ENCODE measurements around the gene UBALD2. TPM values are rescaled to one million over a fixed set of nuclear protein-coding genes. Genes with fewer than 3 reads are reported as not detected.
"Not testable (repeated sequence)": the region's sequence is repeated elsewhere in the genome, so short reads cannot be mapped to it uniquely, and the experiment has no call there.

UBALD2 gene
- total RNA-seq, 1 experiment from 2014 or later = 109 TPM

GRCh38 chr17:76223802-76224201 is 41.3 kb upstream of the UBALD2 start:
- Mint-ChIP-seq H3K27ac (ENCODE audit: low read depth, unreplicated experiment) (no peak overlapping the region), H3K36me3 (ENCODE audit: insufficient read depth, unreplicated experiment) (no peaks in the 10 kb centered on the region), H3K4me3 (ENCODE audit: unreplicated experiment) (no peak overlapping the region), H3K27me3 (ENCODE audit: insufficient read depth, unreplicated experiment) (peaks cover 12% of the 10 kb centered on the region), H3K4me1 (ENCODE audit: insufficient read depth, unreplicated experiment) (no peaks in the 10 kb centered on the region), H3K9me3 (ENCODE audit: unreplicated experiment) (no peaks in the 10 kb centered on the region)
- intact Hi-C loops (cut with micrococcal nuclease) = no loop called here
- BruUV-seq (replicated peaks) = no TSS peak
- DNase-seq (ENCODE audit: unreplicated experiment) = no peak
- CTCF ChIA-PET = no interaction called here
- POLR2A ChIA-PET = interaction anchor here (0.8 kb wide), 1 partner anchor 10 kb away, joined by 3 read pairs; no protein-coding TSS in a partner anchor
- no peak for TF ChIP-seq CTCF (IDR thresholded peaks at IDR 0.05; ENCODE audit: unreplicated experiment)

GRCh38 chr17:76225373-76226086 is 39.6 kb upstream of the UBALD2 start:
- H3K4me3 Mint-ChIP-seq (ENCODE audit: unreplicated experiment); H3K27ac Mint-ChIP-seq (ENCODE audit: low read depth, unreplicated experiment); H3K36me3 Mint-ChIP-seq (ENCODE audit: insufficient read depth, unreplicated experiment); intact Hi-C loops (cut with micrococcal nuclease); H3K9me3 Mint-ChIP-seq (ENCODE audit: unreplicated experiment); DNase-seq (ENCODE audit: unreplicated experiment); BruUV-seq (replicated peaks); POLR2A ChIA-PET; H3K4me1 Mint-ChIP-seq (ENCODE audit: insufficient read depth, unreplicated experiment): not testable (repeated sequence)
- CTCF ChIA-PET = interaction anchor here (0.6 kb wide), 1 partner anchor 1333 kb away, joined by 3 read pairs; no protein-coding TSS in a partner anchor
- peaks cover 26% of the 10 kb centered on the region for H3K27me3 Mint-ChIP-seq (ENCODE audit: insufficient read depth, unreplicated experiment)

- DNase-seq (ENCODE audit: unreplicated experiment); BruUV-seq (replicated peaks); H3K9me3 Mint-ChIP-seq (ENCODE audit: unreplicated experiment); intact Hi-C loops (cut with micrococcal nuclease); H3K36me3 Mint-ChIP-seq (ENCODE audit: insufficient read depth, unreplicated experiment); POLR2A ChIA-PET; CTCF ChIA-PET; H3K4me1 Mint-ChIP-seq (ENCODE audit: insufficient read depth, unreplicated experiment); H3K27ac Mint-ChIP-seq (ENCODE audit: low read depth, unreplicated experiment); H3K4me3 Mint-ChIP-seq (ENCODE audit: unreplicated experiment): not testable (repeated sequence)
- H3K27me3 Mint-ChIP-seq (ENCODE audit: insufficient read depth, unreplicated experiment) = peaks cover 26% of the 10 kb centered on the region
These were observed 38.4 kb upstream of the UBALD2 start for GRCh38 chr17:76226749-76227148.

GRCh38 chr17:76232342-76232741 is 32.8 kb upstream of the UBALD2 start:
- no peaks in the 10 kb centered on the region for H3K36me3 Mint-ChIP-seq (ENCODE audit: insufficient read depth, unreplicated experiment)
- no peaks in the 10 kb centered on the region for H3K9me3 Mint-ChIP-seq (ENCODE audit: unreplicated experiment)
- intact Hi-C loops (cut with micrococcal nuclease) = no loop called here
- no peaks in the 10 kb centered on the region for H3K4me1 Mint-ChIP-seq (ENCODE audit: insufficient read depth, unreplicated experiment)
- H3K27ac Mint-ChIP-seq (ENCODE audit: low read depth, unreplicated experiment) = no peak overlapping the region
- no peak overlapping the region for H3K4me3 Mint-ChIP-seq (ENCODE audit: unreplicated experiment)
- peaks cover 26% of the 10 kb centered on the region for H3K27me3 Mint-ChIP-seq (ENCODE audit: insufficient read depth, unreplicated experiment)
- no TSS peak for BruUV-seq (replicated peaks)
- peak; percentile 58 for DNase-seq (ENCODE audit: unreplicated experiment)
- CTCF ChIA-PET = interaction anchor here (0.6 kb wide), 1 partner anchor 273 kb away, joined by 3 read pairs; no protein-coding TSS in a partner anchor
- POLR2A ChIA-PET = no interaction called here
- no peak for TF ChIP-seq CTCF (IDR thresholded peaks at IDR 0.05; ENCODE audit: unreplicated experiment)

GRCh38 chr17:76233588-76234353 is 31.4 kb upstream of the UBALD2 start:
- Mint-ChIP-seq H3K27me3 (ENCODE audit: insufficient read depth, unreplicated experiment) (peaks cover 15% of the 10 kb centered on the region), H3K9me3 (ENCODE audit: unreplicated experiment) (no peaks in the 10 kb centered on the region), H3K4me1 (ENCODE audit: insufficient read depth, unreplicated experiment) (no peaks in the 10 kb centered on the region), H3K4me3 (ENCODE audit: unreplicated experiment) (no peak overlapping the region), H3K36me3 (ENCODE audit: insufficient read depth, unreplicated experiment) (no peaks in the 10 kb centered on the region), H3K27ac (ENCODE audit: low read depth, unreplicated experiment) (no peak overlapping the region)
- no peak for TF ChIP-seq CTCF (IDR thresholded peaks at IDR 0.05; ENCODE audit: unreplicated experiment)
- ChIA-PET POLR2A (interaction anchor here (0.6 to 1.1 kb wide), 4 partner anchors 10 to 329 kb away, joined by 3 to 4 read pairs (median 4); no protein-coding TSS in a partner anchor), CTCF (no interaction called here)
- no TSS peak for BruUV-seq (replicated peaks)
- no peak for DNase-seq (ENCODE audit: unreplicated experiment)
- intact Hi-C loops (cut with micrococcal nuclease) = no loop called here
